Cardiac ventricle fibroblast (primary cell): Measurements from ENCODE around the gene OPN3. TPM values are rescaled to one million over a fixed set of nuclear protein-coding genes. Genes with fewer than 3 reads are reported as not detected.

Source experiments
- total RNA-seq: library from RNA; depleted of rRNA; stranded (reverse); fragments of >200 nt; gene quantifications from 2 replicates; pipeline ENCODE4 v1.2.3, GENCODE V29; 2015

The OPN3 gene
- total RNA-seq = 8.2 and 9.0 TPM in 2 replicates

GRCh38 chr1:241640149-241640866, at the start of gene OPN3, which contains the start of gene CHML:
TSS of gene OPN3 (minus strand) at chr1:241640369. CDS start at chr1:241640254, 115 bp downstream.
TSS of gene CHML (minus strand) at chr1:241640369. CDS start at chr1:241635766, 4,603 bp downstream.

GRCh38 chr1:241652012-241652411, 11.8 kb upstream of the OPN3 start, which contains the start of gene WDR64:
TSS of gene WDR64 (plus strand) at chr1:241652281. CDS start at chr1:241652485, 204 bp downstream.

Other genes with a start within 250 kb of the OPN3 start
- 46.3 and 53.8 TPM in 2 replicates for gene FH, start 120.6 kb downstream of the OPN3 start, total RNA-seq
- gene KMO, start 108.0 kb downstream of the OPN3 start, total RNA-seq = not detected in 2 replicates
- gene CHML, start within 50 bp of the OPN3 start, total RNA-seq = 1.7 TPM in 2 replicates
- gene WDR64, start 11.9 kb upstream of the OPN3 start, total RNA-seq = not detected in 2 replicates
- gene EXO1, start 207.8 kb upstream of the OPN3 start, total RNA-seq = 0.12 and 0.24 TPM in 2 replicates